ACC112 (cell line): Measurements from ENCODE around the gene MAP4K5.

Source experiments
- H2AFZ ChIP-seq: fragments of 200-600 bp; sonication (generic); one replicate; pipeline ENCODE4 v1.6.0; 2017; ENCODE audit warnings: antibody characterized with exemption, low read length; ENCODE audit not compliant: unreplicated experiment
- H3K27ac ChIP-seq: fragments of 200-600 bp; sonication (generic); 2 replicates; pipeline ENCODE4 v1.5.1; 2014; ENCODE audit warnings: low read depth, mild to moderate bottlenecking, antibody characterized with exemption, low read length, moderate library complexity
- H3K27me3 ChIP-seq: fragments of 200-600 bp; sonication (generic); 2 replicates; pipeline ENCODE4 v1.6.1; 2014; ENCODE audit warnings: mild to moderate bottlenecking, antibody characterized with exemption, low read length, moderate library complexity, mixed read lengths; ENCODE audit not compliant: insufficient read depth
- H3K36me3 ChIP-seq: fragments of 200-600 bp; sonication (generic); 2 replicates; pipeline ENCODE4 v1.6.1; 2016; ENCODE audit warnings: mild to moderate bottlenecking, antibody characterized with exemption, low read length, moderate library complexity, mixed read lengths; ENCODE audit not compliant: insufficient read depth
- H3K4me1 ChIP-seq: fragments of 200-600 bp; sonication (generic); one replicate; pipeline ENCODE4 v1.6.1; 2016; ENCODE audit warnings: low read length, mixed read lengths; ENCODE audit not compliant: insufficient read depth, unreplicated experiment, control insufficient read depth
- H3K4me3 ChIP-seq: fragments of 200-600 bp; sonication (generic); 2 replicates; pipeline ENCODE4 v1.5.1; 2014; ENCODE audit warnings: mild to moderate bottlenecking, low read depth, low read length
- H3K79me2 ChIP-seq: fragments of 200-600 bp; sonication (generic); one replicate; pipeline ENCODE4 v1.6.0; 2016; ENCODE audit warnings: low read length; ENCODE audit not compliant: control insufficient read depth, unreplicated experiment, insufficient read depth

MAP4K5 gene

DNA sequence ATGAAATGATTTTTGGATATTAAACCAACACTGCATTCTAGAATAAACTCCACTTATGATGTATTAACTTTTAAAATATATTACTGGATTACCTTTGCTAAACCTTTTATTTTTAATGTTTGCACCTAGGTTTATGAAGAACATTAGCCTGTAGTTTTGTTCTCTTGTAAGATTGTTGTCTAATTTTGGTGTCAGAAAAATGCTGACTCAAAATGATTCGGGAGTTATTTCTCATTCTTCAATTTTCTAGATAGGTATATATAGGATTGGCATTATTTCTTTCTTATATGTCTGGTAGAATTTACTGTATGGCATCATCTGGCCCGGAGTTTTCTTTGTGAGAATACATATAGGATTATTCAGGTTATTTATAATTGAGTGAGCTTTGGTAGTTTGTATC lies 54.6 kb downstream of the MAP4K5 start:
- Histone ChIP-seq H3K4me3 (no peak overlapping the region), H3K27ac (no peak overlapping the region), H3K79me2 (no peaks in the 10 kb centered on the region), H3K4me1 (no peaks in the 10 kb centered on the region), H3K27me3 (no peaks in the 10 kb centered on the region), H3K36me3 (peaks cover 74% of the 10 kb centered on the region), H2AFZ (no peak overlapping the region)

DNA sequence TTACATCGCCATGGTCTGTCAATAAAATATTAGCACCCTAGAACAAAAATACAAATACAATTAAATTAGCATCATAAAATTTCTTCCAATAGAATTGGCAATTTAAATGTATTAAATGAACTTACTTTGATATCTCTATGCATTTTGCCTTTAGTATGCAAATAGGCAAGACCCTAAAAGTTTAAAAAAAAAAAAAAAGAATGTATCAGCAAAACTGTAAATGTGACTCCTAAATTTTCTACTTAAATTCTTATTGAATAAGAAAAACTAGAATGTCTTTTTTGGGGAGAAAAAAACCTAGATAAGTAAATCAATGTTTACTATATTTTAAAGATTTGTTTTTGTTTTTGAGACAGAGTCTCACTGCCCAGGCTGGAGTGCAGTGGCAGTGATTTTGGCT lies 56.2 kb downstream of the MAP4K5 start:
- H3K79me2 ChIP-seq: no peaks in the 10 kb centered on the region
- peaks cover 76% of the 10 kb centered on the region for H3K36me3 ChIP-seq
- H3K4me1 ChIP-seq: no peaks in the 10 kb centered on the region
- no peaks in the 10 kb centered on the region for H3K27me3 ChIP-seq
- H3K27ac ChIP-seq: no peak overlapping the region
- no peak overlapping the region for H2AFZ ChIP-seq
- H3K4me3 ChIP-seq: no peak overlapping the region

DNA sequence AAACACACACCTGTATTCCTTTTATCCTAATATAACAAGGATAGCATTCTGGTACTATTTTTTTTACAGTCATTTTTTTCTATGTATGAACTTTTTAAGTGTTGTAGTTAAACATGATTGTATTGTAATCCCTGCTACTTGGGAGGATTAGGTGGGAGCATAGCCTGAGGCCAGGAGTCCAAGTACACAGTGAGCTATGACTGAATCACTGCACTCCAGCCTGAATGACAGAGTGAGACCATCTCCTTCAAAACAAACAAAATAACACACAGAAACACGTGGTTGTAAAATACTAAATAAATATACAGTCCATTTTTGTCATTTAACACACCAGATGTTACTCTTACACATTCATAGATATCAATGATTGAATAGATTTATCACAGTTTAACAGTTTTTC lies 56.9 kb downstream of the MAP4K5 start:
- H3K4me3 ChIP-seq: no peak overlapping the region
- no peaks in the 10 kb centered on the region for H3K27me3 ChIP-seq
- H3K4me1 ChIP-seq: no peaks in the 10 kb centered on the region
- no peak overlapping the region for H3K27ac ChIP-seq
- no peaks in the 10 kb centered on the region for H3K79me2 ChIP-seq
- H2AFZ ChIP-seq: no peak overlapping the region
- peaks cover 77% of the 10 kb centered on the region for H3K36me3 ChIP-seq

DNA sequence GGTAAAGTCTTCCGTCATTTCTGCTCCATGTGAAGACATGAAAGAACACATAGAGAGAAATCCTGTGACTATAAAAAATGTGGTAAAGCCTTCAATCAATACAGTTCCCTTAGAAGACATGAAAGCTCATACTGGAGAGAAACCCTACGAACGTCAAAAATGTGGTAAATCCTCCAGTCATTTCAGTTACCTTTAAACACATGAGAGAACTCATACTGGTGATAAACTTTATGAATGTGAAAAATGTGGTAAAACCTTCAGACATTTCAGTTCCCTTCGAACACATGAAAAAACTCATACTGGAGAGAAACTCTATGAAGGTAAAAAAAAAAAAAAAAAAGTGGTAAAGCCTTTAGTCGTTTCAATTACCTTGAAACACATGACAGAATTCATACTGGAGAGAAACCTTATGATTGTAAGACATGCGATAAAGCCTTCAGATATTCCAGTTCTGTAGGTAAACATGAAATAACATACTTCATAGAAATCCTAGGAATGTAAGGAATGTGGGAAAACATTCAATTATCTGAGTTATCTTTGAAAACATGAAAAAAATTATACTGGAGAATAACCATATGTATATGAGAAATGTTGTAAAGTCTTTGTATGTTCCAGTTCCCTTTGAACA lies 60.4 kb downstream of the MAP4K5 start:
- peaks cover 86% of the 10 kb centered on the region for H3K36me3 ChIP-seq

DNA sequence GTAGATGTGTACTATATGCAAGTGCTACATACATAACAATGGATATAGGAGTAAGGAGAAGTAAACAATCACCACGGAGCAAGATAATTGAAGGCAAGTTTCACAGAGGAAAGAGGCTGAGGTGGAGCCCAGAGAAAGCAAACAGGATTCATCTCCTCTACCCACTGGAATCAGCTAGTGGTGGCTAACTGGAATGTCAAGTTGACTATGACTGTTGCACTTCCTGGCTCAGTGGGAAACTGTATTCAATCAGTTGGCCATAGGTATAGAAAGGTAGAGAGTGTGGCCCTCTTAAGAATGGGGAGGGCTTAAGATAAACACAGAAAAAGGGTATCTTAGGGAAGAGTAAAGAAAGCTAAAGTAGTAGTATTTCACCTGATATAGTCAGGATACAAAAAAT lies 62.4 kb downstream of the MAP4K5 start:
- no peaks in the 10 kb centered on the region for H3K79me2 ChIP-seq
- no peak overlapping the region for H2AFZ ChIP-seq
- peaks cover 83% of the 10 kb centered on the region for H3K36me3 ChIP-seq
- H3K27ac ChIP-seq: no peak overlapping the region
- H3K4me3 ChIP-seq: no peak overlapping the region
- H3K4me1 ChIP-seq: no peaks in the 10 kb centered on the region
- H3K27me3 ChIP-seq: no peaks in the 10 kb centered on the region

More for the DNA sequence above, 60.4 kb downstream of the MAP4K5 start:
- H3K4me3 ChIP-seq: no peak overlapping the region
- no peaks in the 10 kb centered on the region for H3K27me3 ChIP-seq
- no peak overlapping the region for H3K27ac ChIP-seq
- no peak overlapping the region for H2AFZ ChIP-seq
- no peaks in the 10 kb centered on the region for H3K79me2 ChIP-seq
- H3K4me1 ChIP-seq: no peaks in the 10 kb centered on the region

DNA sequence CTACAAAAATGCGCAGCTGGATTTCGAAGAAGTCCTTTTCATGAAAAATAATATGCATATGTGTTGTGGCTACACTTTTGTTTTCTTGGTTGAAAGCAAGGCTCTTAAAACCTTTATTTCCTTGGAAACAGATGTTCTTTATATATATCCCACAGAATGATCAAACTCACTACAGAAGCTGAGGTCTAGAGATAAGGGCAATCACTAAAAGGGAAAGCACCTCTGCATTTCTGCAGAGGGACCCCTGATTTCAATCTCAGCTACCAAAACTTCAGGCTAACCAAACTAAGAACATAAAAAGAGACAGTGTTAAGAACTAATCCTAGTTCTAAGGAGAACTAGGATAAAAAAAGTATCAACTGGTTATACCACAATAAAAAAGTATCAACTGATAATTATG lies 70.3 kb downstream of the MAP4K5 start:
- Histone ChIP-seq H3K36me3 (peaks cover 60% of the 10 kb centered on the region), H3K4me3 (no peak overlapping the region), H3K27me3 (no peaks in the 10 kb centered on the region), H3K4me1 (no peaks in the 10 kb centered on the region), H3K27ac (no peak overlapping the region), H3K79me2 (no peaks in the 10 kb centered on the region), H2AFZ (no peak overlapping the region)

DNA sequence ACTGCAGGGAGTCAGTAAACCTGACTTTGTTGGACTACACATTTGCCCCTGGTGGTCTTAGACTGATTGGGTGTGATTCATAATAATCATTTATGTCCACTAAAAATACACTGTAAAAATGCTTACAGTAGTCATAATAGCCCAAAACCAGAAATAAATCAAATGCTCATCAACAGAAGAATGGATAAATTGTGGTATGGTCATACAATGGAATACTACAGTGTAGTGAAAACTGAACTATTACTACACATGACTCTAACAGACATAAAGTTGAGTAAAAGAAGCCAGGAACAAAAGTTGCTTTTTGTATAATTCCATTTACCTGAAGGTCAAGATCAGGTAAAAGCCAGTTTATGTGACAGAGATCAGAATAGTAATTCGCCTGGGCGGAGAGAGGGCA lies 78.5 kb downstream of the MAP4K5 start:
- Histone ChIP-seq H3K4me1 (peaks cover 20% of the 10 kb centered on the region), H3K36me3 (peaks cover 54% of the 10 kb centered on the region), H3K27ac (peak overlapping the region; percentile 88), H3K27me3 (no peaks in the 10 kb centered on the region), H2AFZ (no peak overlapping the region), H3K4me3 (no peak overlapping the region), H3K79me2 (no peaks in the 10 kb centered on the region)

DNA sequence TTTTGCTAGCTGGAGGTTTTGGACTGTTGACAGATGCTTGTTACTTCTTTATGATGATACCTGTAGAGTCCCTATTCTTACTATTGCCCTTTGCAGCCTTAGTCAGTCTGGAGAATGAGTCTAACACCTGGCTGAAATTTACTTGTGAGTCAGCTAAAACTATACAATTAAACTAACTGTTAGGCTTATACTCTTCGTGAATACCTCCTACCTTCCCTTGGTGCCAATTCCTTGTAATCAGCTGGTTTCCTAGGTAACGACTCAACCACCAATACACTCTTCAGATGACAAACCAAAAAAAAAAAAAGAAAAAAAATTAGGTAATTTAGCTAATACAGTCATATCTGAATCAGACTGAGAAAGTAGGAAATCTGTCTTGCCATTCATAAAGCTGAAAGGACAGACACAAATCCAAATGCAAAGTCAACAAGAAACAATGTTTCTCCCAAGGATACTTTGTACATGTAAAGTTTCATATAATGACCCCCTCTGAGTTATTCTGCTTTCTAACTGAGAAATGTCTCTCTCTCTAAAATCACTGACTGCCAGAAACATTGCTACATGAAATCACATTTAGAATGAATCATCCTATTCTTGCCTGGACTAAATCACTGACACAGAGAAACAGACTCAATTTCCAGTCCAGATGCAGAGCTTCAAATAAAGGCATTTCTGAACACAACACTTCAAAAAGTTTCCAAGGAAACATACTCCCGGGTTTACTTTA lies 79.2 kb downstream of the MAP4K5 start:
- H3K4me1 ChIP-seq: peaks cover 27% of the 10 kb centered on the region
- H2AFZ ChIP-seq: no peak overlapping the region
- H3K4me3 ChIP-seq: no peak overlapping the region
- peaks cover 53% of the 10 kb centered on the region for H3K36me3 ChIP-seq
- H3K79me2 ChIP-seq: no peaks in the 10 kb centered on the region
- H3K27ac ChIP-seq: peak overlapping the region; percentile 88
- H3K27me3 ChIP-seq: no peaks in the 10 kb centered on the region

DNA sequence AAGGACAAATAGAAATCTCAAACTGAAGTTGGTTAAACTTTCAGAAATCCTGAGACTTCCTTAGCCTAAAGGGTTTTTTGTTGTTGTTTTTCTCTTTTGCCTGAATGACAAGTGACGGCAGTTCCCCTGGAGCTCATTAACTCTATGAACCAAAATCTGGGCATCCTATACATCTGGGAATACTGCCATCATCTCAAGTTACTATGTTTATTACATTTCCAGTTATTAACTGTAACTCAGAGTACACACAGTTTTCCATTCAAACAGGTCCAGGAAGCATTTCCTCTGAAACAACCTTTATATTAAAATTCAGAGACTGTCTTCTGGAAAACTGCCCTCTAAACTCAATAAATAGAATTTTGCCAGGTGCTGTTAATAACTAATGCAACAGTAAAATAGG lies 80.1 kb downstream of the MAP4K5 start:
- peak overlapping the region; percentile 88 for H3K27ac ChIP-seq
- H3K79me2 ChIP-seq: no peaks in the 10 kb centered on the region
- H3K36me3 ChIP-seq: peaks cover 50% of the 10 kb centered on the region

DNA sequence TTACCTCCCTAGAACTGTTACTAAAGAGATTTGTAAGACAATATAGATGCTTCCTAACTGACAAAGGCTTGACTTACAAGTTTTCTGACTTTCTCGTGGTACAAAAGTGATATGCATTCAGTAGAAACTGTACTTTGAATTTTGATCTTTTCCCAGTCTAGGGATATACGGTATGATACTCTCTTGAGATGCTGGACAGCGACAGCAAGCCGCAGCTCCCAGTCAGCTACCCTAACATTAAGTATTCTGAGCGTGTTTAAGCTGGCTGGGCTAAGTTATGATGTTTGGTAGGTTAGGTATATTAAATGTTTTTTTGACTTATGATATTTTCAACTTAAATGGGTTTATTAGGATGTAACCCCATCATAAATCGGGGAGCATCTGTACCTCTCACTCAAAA lies 80.5 kb downstream of the MAP4K5 start:
- H3K27me3 ChIP-seq: no peaks in the 10 kb centered on the region
- H3K27ac ChIP-seq: peak overlapping the region; percentile 88; the same call in 1 of the 2 replicates
- H3K36me3 ChIP-seq: peaks cover 49% of the 10 kb centered on the region
- peaks cover 37% of the 10 kb centered on the region for H3K4me1 ChIP-seq
- H2AFZ ChIP-seq: no peak overlapping the region
- H3K79me2 ChIP-seq: no peaks in the 10 kb centered on the region
- no peak overlapping the region for H3K4me3 ChIP-seq

More for the DNA sequence above, 80.1 kb downstream of the MAP4K5 start:
- Histone ChIP-seq H3K27me3 (no peaks in the 10 kb centered on the region), H2AFZ (no peak overlapping the region), H3K4me1 (peaks cover 35% of the 10 kb centered on the region), H3K4me3 (no peak overlapping the region)

DNA sequence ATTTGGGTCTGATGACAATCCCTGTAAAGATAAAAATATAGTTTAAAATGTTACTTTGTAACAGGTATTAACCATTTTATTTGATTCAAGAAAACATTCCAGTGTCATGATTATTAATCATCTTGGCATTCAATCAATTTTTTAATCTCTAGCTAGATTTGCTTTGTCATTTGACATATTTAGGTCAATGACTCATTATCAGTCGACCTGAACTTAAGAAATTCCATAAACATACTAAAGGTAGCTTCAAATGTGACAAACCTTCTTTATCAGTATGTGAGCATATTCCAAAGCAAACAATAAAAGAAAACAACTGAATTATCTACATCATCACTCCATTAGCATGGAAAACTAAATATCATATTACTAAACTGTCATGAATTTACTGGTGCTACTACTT lies 84.9 kb downstream of the MAP4K5 start:
- Histone ChIP-seq H3K79me2 (no peaks in the 10 kb centered on the region), H3K4me3 (no peak overlapping the region), H3K36me3 (peaks cover 54% of the 10 kb centered on the region), H3K4me1 (peaks cover 23% of the 10 kb centered on the region), H3K27ac (peak overlapping the region; percentile 44), H3K27me3 (no peaks in the 10 kb centered on the region), H2AFZ (no peak overlapping the region)
